ENCODE data around the gene TMEM215.
"Not testable (repeated sequence)": the region's sequence is repeated elsewhere in the genome, so short reads cannot be mapped to it uniquely, and the experiment has no call there.

Gene TMEM215, protein sequence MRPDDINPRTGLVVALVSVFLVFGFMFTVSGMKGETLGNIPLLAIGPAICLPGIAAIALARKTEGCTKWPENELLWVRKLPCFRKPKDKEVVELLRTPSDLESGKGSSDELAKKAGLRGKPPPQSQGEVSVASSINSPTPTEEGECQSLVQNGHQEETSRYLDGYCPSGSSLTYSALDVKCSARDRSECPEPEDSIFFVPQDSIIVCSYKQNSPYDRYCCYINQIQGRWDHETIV

DNA sequence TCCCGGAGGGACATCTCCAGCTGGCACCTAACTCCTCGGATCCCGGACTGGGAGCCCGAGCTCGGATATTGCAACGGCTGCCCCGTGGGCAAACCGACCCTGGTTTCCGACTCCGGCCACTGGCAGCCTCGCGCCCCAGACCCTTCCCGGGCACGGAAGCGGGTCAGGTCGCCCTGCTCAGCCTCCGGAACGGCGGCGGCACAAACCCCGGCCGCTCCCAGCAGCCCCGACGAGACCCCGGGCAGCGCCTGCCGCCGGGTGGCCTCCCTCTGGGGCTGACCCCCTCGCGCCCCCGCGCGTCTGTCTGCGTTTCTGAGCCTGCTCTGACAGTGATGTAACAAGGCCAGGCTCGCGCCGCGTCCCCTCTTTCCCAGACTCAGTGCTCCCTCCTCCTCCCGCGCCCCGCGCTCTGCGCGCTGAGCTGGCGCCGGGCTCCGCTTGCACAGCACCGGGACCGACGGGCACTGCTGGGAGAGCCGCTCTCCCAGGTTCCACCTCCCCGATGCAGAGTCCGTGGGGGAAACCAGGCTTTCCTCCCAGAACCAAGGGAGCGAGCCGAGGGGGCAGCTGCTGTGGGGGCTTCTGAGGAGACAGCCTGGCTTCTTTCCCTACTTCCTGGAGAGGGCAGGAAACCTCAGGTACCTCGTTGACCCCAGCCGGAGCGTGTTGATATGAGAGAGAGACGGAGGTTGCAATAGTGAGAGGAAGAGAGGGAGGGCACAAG, at the start of gene TMEM215:
Gene TMEM215 (plus strand): TSS at position 373 of the 724 bp plus-strand sequence. CDS start 644 bp downstream, outside the sequence.
- DNase-seq = peak; percentile 4

DNA sequence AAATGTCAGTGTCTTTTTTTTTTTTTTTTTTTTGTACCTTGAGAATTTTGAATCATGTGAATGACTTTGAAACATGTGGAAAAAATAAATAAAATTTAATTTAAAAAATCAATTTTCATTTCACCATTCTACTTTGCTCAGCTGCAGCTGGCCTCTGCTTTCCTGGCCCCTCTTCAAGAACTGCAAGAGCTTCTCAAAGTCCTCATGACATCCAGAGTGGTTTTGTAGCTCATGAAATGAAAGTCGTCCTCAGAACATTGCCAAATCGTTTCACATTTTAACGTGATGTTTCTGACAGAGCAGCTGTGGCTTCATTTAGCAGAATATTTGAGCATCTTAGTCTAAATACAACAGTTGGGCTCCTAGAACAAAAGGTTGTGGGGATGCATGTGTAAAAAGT, 47.9 kb upstream of the TMEM215 start:
- DNase-seq = no peak

DNA sequence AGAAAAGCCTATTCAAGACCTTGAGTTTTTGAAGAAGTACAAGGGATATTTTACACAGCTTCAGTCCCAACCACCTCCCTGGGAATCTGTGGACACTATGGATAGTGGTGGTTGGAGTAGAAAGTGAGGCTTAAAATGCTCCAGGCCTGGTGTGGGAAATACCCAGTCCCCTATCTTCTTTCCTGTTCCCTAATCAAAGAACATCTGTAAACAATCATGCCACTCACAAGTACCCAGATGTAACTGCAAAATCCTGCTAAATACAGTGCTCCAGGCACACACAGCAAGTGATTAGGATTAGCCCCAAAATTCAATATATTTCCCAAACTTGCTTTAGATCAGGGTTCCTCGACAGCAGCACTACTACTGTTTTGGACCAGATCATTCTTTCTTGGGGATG, 46.0 kb upstream of the TMEM215 start:
- DNase-seq = no peak

DNA sequence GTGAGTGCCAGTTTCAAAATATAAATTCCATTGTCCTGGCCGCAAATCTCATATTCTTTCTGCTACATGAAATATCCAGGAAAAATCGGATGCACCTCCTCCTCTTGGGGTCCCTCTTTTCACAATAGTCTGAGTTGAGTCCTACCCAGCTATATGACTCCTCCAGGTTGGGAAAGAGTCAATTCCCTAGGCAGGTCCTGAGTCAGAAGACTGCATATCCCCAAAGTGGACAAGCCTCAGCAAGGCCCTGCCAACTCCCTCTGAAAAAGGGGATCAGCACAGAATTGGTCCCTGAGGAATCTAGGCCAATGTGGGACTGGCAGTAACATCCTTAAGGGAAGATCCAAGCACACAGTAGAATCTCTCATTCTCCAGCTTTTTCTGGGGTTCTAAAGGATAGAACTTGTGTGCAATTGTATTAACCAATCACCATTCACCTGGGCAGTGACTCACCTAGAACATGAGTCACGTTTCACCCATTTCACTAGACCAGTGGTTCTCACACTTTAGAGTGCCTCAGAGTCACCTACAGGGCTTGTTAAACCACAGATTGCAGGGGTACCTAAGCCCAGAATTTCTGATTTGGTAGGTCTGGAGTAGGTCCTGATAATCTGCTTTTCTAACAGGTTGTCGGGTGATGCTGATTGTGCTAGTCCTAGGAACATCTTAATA, 44.7 kb upstream of the TMEM215 start:
- DNase-seq = no peak

DNA sequence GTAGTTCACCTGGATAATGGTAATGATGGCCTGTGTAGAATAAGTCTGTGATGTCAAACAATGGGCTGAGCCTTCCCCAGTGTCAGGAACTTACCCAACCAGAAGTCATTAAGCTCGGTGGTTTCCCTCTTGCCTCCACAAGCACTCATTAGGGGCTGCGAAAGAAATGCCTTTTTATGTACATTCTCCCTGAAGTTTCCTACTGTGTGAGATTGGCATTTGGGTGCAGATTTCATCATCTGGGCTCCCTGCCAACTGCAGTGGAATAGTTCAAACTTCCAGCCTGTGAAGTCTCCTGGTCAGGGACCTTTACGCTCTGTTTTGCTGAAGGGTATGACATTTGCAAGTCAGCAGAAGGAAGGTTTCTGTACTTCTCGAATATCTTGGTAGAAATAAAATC, 41.6 kb upstream of the TMEM215 start:
- peak; percentile 29 for DNase-seq

DNA sequence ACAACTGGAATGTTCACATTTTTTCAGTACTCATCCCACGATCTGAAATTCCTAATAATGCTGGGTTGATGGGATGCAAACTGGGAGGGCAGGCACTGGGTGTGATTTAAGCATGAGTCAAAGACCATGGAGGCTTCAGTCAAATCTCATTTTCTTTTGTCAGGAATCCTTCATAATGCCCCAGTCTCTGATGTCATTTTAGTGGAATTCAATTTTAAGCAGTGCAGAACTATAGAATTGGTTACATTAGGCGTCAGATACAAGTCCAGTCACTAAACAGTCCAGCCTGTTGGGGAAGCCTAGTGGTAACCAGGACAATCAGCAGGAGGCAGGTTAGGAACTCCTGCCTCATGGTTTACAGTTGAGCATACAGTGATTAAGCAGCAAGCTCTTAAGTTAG, 41.0 kb upstream of the TMEM215 start:
- peak; percentile 73 for DNase-seq

DNA sequence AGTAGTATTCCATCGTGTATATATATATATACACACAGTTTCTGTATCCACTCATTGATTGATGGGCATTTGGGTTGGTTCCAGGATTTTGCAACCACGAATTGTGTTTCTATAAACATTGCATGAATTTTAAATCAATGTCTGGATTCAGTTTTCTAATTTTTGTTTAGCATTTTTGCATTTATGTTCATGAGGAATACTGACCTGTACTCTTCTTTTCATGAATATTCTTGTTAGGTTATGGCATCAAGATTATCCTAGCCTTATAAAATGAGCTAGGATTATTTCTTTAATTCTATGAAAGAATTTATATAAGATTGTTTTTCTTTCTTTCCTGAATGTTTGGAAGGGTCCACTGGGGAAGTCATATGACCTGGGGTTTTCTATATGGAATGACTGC, 35.3 kb upstream of the TMEM215 start:
- no peak for DNase-seq

DNA sequence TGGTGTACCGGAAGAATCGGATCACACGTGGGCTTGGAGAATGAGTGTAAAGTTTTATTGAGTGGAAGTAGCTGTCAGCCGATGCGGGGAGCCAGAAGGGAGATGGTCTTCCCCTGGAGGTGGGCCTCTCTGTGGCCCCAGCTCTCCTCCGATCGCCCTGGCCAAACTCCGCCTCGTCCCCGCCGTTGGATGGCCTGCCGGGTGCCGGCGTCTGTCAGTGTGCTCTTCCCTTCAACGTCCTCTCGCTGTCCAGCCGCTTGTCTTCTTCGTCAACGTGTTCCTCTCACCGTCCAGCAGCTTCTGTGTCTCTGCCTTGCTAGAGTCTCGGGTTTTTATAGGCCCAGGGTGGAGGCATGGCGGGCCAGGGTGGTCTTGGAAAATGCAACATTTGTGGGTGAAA, 27.6 kb upstream of the TMEM215 start:
- no peak for DNase-seq

DNA sequence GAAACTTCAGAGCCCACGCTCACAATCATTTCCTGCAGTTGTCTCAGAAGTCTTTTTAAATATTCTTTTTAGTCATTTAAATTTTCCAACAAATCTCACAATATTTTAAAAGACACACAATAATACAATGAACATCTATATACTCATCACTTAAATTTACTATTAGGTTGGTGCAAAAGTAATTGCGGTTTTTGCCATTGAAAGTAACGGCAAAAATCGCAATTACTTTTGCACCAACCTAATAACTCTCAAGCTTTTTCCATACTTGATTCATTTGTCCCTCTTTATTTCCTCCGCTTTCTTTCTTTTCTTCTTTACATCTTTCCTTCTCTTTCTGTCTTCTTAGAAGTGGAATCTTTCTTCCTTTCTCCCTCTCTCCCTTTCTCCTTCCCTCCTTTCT, 19.2 kb upstream of the TMEM215 start:
- no peak for DNase-seq

DNA sequence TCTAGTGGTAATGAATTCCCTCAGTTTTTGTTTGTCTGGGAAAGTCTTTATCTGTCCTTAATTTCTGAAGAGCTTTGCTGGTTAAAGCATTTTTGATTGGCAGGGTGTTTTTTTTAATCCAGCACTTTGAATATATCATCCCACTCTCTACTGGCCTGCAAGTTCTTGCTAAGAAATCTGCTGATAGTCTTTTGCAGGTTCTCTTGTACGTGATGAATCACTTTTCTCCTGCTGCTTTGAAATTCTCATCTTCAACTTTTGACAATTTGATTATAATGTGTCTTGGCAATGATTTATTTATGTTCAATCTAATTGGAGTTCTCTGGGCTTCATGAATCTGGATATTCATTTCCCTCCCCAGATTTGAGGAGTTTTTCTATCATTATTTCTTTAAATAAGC, 8.1 kb upstream of the TMEM215 start:
- DNase-seq = no peak

DNA sequence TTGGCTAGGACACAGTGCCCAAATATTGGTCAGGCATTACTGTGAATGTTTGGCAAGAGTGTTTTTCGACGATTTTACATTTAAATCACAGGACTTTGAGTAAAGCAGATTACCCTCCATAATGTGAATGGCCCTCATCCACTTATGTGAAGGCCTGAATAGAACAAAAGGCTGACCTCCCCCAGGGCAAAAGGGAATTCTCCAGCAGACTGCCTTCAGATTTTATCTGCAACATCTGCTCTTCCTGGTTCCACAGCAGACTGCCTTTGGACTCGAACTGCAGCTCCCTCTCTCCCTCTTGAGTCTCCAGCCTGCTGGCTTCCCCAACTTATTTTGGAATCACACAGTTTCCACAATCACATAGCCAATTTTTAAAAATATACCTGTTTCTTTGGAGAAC, 7.1 kb upstream of the TMEM215 start:
- DNase-seq = no peak

DNA sequence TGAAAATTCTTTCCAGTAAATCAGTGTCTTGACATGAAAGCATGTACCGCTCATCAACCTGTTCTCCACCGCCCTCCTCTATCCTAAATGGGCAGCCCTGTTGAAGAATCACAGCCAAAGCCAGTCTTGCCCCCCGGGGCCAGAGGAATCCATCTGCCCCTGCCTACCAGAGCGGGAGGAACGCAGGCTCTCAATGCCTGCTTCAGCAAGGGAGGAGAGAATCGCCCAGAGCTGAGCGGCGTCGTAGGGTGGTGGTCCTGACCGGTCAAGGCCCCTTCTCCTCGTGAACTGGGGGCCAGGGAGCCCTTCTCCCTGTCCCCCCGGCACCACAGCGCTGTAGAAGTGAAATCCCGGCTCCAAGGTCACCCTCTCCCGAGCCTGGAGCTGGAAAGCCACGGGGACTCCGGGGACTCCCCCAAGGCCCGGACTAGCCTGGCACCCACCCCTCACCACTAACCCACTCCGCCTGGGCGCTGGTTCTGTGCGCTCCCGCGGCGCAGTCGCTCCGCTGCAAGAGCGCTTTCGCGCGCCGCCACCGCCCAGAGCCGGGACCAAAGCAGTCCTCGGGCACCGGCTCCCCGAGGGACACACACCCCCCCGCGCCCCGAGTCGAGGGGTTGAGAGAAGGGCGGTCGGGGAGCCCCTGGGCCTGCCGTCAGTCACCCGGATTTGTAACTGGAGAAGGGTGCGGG, 718 bp upstream of the TMEM215 start:
- no peak for DNase-seq

DNA sequence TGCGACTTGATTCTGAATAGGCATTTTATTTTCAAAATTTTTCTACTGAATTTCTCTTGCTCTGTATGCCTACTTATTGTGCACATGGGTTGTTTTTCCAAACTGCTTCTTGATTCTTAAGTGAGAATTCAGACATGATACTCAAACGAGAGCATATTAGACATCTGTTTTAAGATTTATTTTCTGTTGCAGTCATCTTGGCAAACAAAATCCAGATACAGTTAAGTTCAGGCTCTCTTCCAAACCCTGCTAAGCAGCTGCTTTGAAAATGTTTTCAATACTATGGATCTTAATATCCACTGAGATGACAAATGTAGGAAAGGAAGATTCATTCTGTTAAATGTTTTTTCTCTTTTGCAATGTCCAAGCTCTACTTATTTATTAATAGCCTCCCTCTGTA, 4.5 kb downstream of the TMEM215 start:
- no peak for DNase-seq

DNA sequence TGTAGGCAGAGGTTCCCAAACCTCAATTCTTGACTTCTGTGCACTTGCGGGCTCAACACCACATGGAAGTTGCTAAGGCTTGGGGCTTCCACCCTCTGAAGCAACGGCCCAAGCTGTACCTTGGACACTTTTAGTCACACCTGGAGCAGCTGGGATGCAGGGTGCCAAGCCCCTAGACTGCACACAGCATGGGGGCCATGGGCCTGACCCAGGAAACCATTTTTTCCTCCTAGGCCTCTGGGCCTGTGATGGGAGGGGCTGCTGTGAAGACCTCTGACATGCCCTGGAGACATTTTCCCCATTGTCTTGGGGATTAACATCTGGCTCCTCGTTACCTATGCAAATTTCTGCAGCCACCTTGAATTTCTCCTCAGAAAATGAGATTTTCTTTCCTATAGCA, 12.7 kb downstream of the TMEM215 start:
- DNase-seq = not testable (repeated sequence)

DNA sequence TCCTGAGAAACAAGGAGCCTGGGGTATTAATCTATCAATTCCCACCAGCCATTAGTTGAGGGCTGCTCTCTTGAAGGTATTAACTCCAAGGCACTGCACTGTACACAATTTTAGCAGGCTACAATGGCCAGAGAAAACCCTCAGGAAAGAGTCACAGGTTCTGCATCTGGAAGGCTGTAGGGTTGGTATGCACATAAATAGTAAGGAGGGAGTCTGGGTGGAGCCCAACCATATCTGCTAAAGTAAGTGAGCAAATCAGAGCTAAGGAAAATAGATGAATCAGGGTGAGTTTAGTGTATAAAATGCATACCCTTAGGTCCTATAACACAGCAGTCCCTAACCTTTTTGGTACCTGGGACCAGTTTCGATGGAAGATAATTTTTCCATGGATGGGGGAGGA, 18.2 kb downstream of the TMEM215 start:
- no peak for DNase-seq

DNA sequence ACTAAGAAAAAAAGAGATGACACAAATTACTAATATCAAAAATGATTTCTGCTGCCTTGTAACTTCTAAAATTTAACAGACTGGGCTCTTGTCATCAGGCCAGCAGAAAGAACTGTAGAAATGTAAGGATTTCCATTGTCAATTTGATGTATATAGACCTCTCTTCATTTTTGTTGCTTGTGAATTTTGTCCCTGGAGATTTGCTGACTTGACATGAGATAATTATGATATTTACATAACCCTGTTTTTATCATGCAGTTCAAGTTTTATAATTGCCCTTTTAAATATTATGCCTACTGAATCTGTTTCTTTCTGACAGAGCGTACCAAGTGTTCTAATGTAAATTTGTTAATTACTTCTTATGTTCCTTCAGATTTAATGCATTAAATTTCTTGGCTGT, 23.9 kb downstream of the TMEM215 start:
- DNase-seq = no peak

DNA sequence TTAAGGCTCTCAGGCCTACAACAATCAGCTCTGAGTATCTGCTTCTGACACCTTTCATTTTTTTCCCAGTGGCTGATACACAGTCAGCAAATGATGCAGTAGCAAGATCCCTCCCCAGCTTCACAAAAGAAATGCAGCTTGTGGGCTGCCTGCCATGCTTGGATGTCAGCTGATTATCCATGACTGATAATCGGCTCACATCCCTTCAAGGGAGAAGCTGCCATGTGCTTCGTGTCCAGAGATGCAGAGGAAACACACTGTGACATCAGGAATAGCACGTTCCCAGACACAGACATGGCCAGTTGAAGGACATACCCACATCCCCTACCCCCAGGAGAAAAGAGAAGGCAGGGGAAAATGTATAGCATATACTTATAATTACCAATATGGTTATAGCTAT, 27.9 kb downstream of the TMEM215 start:
- no peak for DNase-seq

DNA sequence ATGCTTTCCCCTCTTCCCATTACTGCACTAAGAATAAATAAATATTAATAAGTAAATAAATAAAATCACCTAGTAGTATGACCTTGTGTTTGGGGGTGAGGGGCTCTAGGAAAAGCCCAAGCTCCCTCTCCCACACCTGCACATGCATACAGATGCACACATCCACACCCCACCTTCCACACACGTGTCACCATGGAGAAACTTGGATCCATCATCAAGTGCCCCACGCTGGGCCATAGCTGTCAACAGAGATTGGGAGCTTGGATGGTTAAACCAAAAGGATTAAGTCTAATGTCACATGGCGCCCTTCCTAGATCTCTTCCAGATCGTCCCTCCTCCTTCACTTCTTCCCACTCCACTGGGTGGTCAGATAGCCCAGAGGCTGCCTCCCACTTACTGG, 37.0 kb downstream of the TMEM215 start:
- no peak for DNase-seq

DNA sequence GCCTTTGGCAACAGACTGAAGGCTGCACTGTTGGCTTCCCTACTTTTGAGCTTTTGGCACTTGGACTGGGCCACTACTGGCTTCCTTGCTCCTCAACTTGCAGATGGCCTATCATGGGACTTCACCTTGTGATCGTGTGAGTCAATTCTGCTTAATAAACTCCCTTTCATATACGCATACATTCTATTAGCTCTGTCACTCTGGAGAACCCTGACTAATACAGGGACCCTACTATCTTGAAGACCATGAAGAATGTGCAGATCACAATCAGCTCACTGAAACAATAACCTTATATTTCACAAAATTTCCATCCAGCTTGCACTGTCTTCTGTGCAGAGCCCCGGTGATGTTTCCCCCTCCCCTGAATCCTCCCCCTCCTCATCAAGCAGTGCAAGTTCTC, 39.8 kb downstream of the TMEM215 start:
- DNase-seq = no peak

DNA sequence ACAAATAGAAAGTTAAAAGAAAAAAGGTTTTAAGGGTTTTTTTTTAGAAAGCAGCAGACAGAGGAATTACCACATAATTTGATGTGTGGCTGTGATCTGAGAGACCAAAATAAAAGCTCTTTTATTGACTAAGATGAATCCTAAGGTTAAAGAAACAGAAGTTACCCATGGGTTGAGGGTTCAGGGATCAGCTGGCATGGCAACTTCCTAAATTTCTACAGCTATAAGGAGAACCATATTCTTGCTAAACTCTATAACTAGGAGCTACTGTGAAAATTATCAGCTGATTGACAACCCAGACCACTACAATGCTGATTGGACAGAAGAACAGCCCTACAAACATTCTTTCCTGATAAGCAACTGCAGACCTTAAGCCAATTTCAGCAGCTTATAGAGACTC, 40.2 kb downstream of the TMEM215 start:
- DNase-seq = no peak

DNA sequence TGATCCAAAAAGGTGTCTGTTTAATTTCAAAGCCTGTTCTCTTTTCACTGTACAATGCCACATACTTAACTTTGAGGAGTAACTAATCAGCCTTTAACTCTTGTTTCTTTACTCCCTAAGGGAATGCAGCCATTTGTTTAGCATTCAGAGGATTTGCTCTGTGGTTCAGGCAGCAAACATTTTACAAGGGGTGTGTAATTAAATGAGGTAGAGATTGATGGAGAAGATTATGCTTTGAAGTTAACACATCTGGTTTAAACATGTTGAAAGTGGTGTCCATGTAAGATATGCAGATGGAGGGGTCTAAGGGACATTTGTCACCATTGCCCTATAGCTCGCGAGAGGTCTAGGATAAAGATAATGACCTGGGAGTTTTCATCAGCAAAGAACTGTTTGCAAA, 41.9 kb downstream of the TMEM215 start:
- DNase-seq = no peak

DNA sequence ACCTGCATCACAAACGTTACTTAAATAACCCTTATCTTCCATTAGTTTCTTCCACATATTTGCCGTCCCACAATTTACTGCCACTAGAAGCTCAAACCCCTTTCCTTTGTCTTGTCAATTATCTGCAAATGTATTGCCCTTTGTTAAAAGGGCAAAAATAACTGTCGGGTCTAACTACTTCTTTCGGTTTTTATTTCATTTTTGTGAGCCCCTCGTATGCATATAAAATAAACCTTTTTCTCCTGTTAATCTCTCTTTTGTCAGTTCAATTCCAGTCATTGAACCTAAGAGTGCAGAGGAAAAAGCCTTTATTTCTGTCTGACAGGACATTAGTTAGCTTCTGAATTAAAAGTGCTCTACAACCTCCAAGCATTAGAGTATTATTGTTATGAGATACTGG, 45.5 kb downstream of the TMEM215 start:
- no peak for DNase-seq

DNA sequence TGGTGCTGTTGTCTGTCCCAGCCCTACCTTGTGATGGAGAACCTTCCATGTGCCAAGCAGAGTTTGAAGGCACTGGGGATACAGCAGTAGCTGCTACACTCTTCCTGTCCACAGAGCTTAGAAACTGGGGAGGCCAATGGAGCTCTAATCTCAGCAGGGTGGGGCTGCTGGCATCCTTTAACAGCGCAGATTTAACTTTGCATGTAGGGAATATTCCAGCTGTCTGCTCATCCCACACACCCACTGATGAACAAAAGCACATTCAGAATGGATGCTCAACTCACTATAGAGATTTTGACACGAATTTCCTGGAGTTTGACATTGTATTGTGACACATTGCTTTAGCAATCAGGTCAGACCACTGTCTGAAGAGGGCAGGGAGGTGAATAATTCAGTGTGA, 49.0 kb downstream of the TMEM215 start:
- DNase-seq = no peak
